Ascending aorta (tissue), 2 donors: Measurements from ENCODE around the gene FNBP1L. TPM values are rescaled to one million over a fixed set of nuclear protein-coding genes. Genes with fewer than 3 reads are reported as not detected.

Experiments used
- DNase-seq, 2 donors: peaks; one replicate each; pipeline ENCODE4 v3.0.0-alpha.2; 2019; ENCODE audit warnings: low spot score in 2 of 2
- H3K27ac ChIP-seq, 2 donors: fragments of 200-600 bp; sonication (generic); one replicate each; pipeline ENCODE4 v1.5.1; 2016 to 2017; ENCODE audit warnings: mild to moderate bottlenecking in 1 of 2
- H3K27me3 ChIP-seq: fragments of 200-600 bp; sonication (generic); one replicate; pipeline ENCODE4 v1.5.1; 2017
- H3K36me3 ChIP-seq, 2 donors: fragments of 200-600 bp; sonication (generic); one replicate each; pipeline ENCODE4 v1.5.1; 2016
- H3K4me1 ChIP-seq, 2 donors: fragments of 200-600 bp; sonication (generic); one replicate each; pipeline ENCODE4 v1.5.1; 2016 to 2017; ENCODE audit warnings: mild to moderate bottlenecking in 1 of 2
- H3K4me3 ChIP-seq, 2 donors: fragments of 200-600 bp; sonication (generic); one replicate each; pipeline ENCODE4 v1.5.1; 2016 to 2017; ENCODE audit warnings: mild to moderate bottlenecking in 1 of 2
- H3K9me3 ChIP-seq, 2 donors: fragments of 200-600 bp; sonication (generic); one replicate each; pipeline ENCODE4 v1.5.1; 2016
- intact Hi-C: fragments of 100-400 bp; cut with DNase I; formaldehyde crosslinking; loops from one replicate; pipeline ENCODE4 v1.15.1; 2023
- total RNA-seq: library from RNA; depleted of rRNA; stranded (reverse); fragments of >200 nt; gene quantifications from one replicate; pipeline ENCODE4 v1.1.0, GENCODE V29; 2016
- TF ChIP-seq, protein P1 (sequence below), 3 experiments: fragments of 200-600 bp in 2 of 3; fragments of 450-650 bp in 1 of 3; sonication (generic) in 2 of 3; IDR thresholded peaks; one replicate each; pipeline ENCODE4 v1.5.1; 2016 to 2019; ENCODE audit warnings: antibody characterized with exemption in 3 of 3, mild to moderate bottlenecking in 1 of 3, moderate library complexity in 1 of 3

FNBP1L gene
- total RNA-seq, 1 donor from 2014 or later: 12.6 TPM

GRCh38 chr1:93437976-93438605 is 9.8 kb upstream of the FNBP1L start:
- Histone ChIP-seq H3K27ac (no peak overlapping the region), H3K4me3 (no peak overlapping the region), H3K9me3 (no peaks in the 10 kb centered on the region), H3K27me3 (no peaks in the 10 kb centered on the region), H3K36me3 (no peaks in the 10 kb centered on the region), H3K4me1 (no peaks in the 10 kb centered on the region)
- intact Hi-C loops: loop anchor here (2.0 to 10.0 kb wide), 3 partner anchors 133 to 413 kb away; no protein-coding TSS in a partner anchor
- TF ChIP-seq, protein P1, sequence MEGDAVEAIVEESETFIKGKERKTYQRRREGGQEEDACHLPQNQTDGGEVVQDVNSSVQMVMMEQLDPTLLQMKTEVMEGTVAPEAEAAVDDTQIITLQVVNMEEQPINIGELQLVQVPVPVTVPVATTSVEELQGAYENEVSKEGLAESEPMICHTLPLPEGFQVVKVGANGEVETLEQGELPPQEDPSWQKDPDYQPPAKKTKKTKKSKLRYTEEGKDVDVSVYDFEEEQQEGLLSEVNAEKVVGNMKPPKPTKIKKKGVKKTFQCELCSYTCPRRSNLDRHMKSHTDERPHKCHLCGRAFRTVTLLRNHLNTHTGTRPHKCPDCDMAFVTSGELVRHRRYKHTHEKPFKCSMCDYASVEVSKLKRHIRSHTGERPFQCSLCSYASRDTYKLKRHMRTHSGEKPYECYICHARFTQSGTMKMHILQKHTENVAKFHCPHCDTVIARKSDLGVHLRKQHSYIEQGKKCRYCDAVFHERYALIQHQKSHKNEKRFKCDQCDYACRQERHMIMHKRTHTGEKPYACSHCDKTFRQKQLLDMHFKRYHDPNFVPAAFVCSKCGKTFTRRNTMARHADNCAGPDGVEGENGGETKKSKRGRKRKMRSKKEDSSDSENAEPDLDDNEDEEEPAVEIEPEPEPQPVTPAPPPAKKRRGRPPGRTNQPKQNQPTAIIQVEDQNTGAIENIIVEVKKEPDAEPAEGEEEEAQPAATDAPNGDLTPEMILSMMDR (IDR thresholded peaks at IDR 0.05): peak; percentile 52 to 73 (median 62)
- no peak for DNase-seq

DNA sequence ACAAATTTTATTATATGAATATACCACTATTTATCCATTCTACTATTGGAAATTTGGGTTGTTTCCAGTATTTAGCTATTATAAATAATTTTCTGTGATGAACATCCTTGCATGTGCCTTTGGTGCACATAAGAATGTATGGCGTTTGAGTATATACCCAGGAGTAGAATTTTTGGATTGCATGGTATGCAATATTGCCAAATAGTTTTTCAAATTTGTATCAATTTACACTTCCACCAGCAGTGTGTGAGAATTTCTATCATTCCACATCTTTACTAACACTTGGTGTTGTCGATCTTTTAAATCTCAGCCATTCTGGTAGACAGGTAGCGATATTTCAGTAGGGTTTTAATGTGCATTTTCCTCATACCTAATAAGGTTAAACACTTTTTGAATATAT is 9.2 kb upstream of the FNBP1L start:
- Histone ChIP-seq H3K36me3 (no peaks in the 10 kb centered on the region), H3K27ac (no peak overlapping the region), H3K9me3 (no peaks in the 10 kb centered on the region), H3K27me3 (no peaks in the 10 kb centered on the region), H3K4me1 (no peaks in the 10 kb centered on the region), H3K4me3 (no peak overlapping the region)
- no peak for DNase-seq
- TF ChIP-seq, protein P1 (IDR thresholded peaks at IDR 0.05): no peak
- intact Hi-C loops: loop anchor here (2.0 to 10.0 kb wide), 3 partner anchors 134 to 412 kb away; no protein-coding TSS in a partner anchor

GRCh38 chr1:93440272-93440671 is 7.6 kb upstream of the FNBP1L start:
- H3K9me3 ChIP-seq: no peaks in the 10 kb centered on the region
- no peaks in the 10 kb centered on the region for H3K4me1 ChIP-seq
- no peak for DNase-seq
- TF ChIP-seq, protein P1 (IDR thresholded peaks at IDR 0.05): no peak
- H3K4me3 ChIP-seq: no peak overlapping the region
- no peak overlapping the region for H3K27ac ChIP-seq
- H3K36me3 ChIP-seq: no peaks in the 10 kb centered on the region
- H3K27me3 ChIP-seq: no peaks in the 10 kb centered on the region
- intact Hi-C loops: loop anchor here (2.0 to 10.0 kb wide), 2 partner anchors 115 to 373 kb away; no protein-coding TSS in a partner anchor

DNA sequence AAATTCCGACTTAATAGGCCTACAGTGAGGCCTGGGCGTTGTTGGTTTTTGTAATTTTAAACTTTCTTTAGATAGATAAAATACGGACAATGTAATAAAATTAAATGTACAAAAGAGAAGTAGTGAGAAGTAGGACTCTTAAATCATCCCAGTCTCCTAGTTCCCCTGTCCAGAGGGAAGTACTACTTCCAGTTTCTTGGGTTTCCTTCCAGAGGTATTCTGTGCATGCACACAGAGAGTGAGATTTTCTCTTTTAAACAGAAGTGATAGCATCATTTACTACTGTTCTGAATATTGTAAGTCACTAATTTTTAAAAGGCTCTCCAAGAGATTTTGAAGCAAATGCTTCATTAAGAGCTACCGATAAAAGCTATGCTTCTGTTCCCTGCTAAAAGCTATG is 7.2 kb upstream of the FNBP1L start:
- TF ChIP-seq, protein P1 (IDR thresholded peaks at IDR 0.05): no peak
- Histone ChIP-seq H3K36me3 (no peaks in the 10 kb centered on the region), H3K4me3 (no peak overlapping the region), H3K4me1 (no peaks in the 10 kb centered on the region), H3K27ac (no peak overlapping the region), H3K27me3 (no peaks in the 10 kb centered on the region), H3K9me3 (no peaks in the 10 kb centered on the region)
- intact Hi-C loops: loop anchor here (2.0 to 10.0 kb wide), 2 partner anchors 114 to 372 kb away; no protein-coding TSS in a partner anchor
- DNase-seq: no peak

- no peaks in the 10 kb centered on the region for H3K9me3 ChIP-seq
- H3K4me1 ChIP-seq: no peaks in the 10 kb centered on the region
- TF ChIP-seq, protein P1 (IDR thresholded peaks at IDR 0.05): no peak
- no peak overlapping the region for H3K4me3 ChIP-seq
- intact Hi-C loops: loop anchor here (2.0 to 10.0 kb wide), 2 partner anchors 113 to 371 kb away; no protein-coding TSS in a partner anchor
- DNase-seq: no peak
- H3K36me3 ChIP-seq: no peaks in the 10 kb centered on the region
- no peak overlapping the region for H3K27ac ChIP-seq
- no peaks in the 10 kb centered on the region for H3K27me3 ChIP-seq
These were observed 6.3 kb upstream of the FNBP1L start for GRCh38 chr1:93441589-93441988.
